GM18861 (cell line): ENCODE measurements around the gene VIPR2.
"Not testable (repeated sequence)": the region's sequence is repeated elsewhere in the genome, so short reads cannot be mapped to it uniquely, and the experiment has no call there.

ENCODE experiments used
- ATAC-seq: cut with Tn5 transposase; IDR thresholded peaks from one replicate; pipeline ENCODE4 v1.9.1; 2021; ENCODE audit not compliant: unreplicated experiment

Gene VIPR2

DNA sequence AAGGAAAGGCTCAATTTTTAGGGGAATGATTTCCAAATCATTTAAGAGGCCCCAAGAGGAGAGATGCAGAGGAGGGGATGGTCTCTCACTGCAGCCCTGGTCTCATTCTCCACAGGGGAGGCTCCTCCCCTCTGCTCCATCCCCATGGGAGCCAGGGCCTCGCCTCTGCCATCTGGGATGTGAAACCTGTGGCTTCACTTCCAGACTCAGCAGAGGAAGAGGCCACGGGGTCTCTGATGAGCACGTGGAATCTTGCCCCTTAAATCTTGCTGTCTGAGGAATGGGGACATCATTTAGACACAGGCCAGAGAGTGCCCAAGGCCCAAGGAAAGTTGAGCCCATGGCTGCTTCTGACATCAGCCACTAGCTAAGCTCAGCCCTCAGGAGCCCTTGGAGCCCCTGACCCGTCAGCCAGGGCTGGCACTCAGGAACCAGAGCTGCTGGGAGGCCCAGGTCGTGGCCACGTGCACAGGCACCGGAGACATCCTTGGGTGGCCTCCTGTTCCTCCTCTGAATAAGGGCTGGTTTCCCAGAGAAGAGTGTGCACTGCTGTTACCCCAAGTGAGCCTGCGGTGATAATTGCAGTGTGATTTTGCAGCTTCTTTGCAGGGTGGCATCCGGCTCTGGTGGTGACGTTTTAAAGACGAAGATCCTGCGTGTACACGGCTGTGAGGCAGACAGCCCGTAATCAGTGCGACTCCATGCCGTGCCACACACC lies 50.5 kb downstream of the VIPR2 start:
- ATAC-seq = no peak

DNA sequence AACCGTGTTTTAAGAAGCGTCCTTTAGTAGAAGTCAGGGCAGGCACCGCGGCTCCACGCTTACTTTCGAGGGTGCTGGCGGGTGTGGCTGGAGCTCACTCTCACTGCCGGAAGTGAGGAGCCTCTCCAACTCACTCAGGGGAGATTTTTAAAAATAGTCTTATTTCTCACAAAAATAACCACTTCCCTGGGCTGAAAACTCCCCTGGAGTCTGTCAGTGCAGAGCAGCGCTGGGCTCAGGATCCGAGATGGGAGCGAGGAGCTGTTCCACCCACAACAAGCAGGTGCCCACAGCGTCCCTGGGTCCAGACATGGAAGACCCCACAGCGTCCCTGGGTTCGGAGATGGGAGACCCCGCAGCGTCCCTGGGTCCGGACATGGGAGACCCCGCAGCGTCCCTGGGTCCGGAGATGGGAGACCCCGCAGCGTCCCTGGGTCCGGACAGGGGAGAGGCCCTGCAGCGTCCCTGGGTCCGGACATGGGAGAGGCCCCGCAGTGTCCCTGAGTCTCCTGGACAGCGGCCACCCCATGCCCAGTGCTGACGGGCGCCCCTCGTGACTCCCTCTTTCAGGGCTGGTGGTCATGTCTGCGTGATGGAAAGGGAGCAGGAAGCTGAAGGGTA lies 51.2 kb downstream of the VIPR2 start:
- ATAC-seq = no peak

GRCh38 chr7:159092701-159093121 lies 52.0 kb downstream of the VIPR2 start:
- ATAC-seq = no peak

DNA sequence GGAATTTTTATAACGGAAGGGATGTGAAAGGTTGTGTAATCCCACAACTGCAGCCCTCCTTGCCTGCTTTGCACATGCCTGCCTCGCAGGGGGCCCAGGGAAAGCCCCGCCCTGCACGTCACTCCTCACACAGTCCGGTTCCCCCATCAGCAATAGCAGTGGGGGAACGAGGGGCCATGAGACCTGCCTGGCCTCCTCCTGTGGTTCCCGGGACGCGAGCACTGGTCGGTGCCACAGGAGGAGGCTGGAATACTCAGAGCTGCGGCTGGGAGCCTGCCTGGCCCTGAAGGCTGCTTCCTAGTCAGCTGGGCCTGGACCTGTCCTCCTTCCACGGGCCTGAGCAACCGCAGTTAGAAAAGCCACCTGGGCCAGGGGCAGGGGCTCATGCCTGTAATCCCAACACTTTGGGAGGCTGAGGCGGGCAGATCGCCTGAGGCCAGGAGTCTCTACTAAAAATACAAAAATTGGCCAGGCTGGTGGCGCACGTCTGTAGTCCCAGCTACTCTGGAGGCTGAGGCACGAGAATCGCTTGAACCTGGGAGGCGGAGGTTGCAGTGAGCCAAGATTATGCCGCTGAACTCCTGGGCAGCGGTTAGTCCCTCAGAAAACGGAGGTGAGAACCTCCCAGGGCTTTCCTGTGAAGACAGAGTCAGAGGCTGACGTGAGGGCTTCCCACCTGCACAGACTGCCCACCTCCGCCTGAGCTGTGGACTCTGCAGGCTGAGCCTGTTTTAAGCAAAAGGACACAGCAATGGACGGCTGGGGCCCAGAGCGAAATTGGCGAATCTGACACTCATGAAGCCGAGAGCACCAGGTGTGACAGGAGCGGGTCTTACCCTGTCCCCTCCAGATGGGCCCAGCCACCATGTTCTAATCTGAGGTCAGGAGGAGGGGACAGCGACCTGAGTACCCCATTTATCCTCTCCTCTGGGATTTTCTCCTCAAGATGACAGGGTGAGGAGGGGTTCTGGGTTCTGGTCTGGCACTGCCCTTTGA lies 52.9 kb downstream of the VIPR2 start:
- ATAC-seq = no peak

DNA sequence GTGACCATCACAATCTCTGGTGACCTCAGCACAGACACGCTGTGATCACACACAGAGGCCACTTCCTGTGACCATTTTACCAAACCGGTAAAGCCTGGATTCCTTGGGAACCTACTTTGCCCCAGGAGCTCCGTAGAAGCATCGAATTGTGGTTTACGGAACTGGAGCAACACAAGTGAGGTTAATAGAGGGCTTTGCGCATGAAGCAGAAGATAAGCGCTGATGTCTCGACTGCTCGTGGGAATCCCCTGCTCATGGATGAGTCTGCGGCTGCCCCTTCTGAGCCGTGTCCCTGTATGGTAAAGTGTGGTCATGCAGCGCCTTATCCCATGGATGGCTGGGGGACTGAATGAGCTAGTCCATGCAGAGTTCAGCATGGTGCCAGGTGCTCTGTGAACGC lies 53.6 kb downstream of the VIPR2 start:
- no peak for ATAC-seq

- ATAC-seq = no peak
These were observed 56.4 kb downstream of the VIPR2 start for GRCh38 chr7:159088016-159088865.

GRCh38 chr7:159086301-159086925 lies 58.3 kb downstream of the VIPR2 start:
- ATAC-seq = no peak

DNA sequence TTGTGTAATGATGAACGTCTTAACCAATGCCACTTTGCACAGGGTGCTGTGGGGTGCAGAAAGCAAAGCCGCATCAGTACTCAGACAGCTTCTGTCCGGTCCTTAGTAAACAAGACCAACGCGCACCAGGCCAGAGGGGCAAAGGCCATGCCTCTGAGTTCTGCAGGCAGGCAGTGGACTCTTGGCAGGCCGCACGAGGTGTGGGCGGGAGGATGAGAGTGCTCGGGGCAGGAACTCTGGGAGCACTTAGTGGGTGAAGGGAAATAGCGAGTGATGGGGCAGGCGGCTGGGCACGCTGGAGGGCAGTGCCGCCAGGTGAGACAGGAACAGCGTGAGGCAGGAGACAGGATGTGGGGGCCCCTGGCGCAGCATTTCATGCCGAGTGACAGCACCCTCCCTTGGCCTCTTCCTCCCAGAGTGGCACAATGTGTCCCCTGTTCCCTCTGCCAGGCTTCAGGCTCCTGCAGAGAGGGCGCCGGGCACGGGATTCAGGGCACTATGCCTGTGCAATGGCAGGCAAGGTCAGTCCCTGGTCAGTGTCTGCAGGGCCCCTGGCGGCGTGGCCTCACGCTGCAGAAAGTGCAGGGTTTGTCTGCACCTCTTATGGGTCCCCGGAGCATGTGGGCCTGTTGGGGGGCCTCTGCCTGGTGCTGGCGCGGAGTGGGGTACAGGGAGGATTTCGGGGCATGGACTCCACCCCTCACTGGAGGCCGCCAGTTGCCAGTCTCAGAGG lies 60.4 kb downstream of the VIPR2 start:
- ATAC-seq = no peak

DNA sequence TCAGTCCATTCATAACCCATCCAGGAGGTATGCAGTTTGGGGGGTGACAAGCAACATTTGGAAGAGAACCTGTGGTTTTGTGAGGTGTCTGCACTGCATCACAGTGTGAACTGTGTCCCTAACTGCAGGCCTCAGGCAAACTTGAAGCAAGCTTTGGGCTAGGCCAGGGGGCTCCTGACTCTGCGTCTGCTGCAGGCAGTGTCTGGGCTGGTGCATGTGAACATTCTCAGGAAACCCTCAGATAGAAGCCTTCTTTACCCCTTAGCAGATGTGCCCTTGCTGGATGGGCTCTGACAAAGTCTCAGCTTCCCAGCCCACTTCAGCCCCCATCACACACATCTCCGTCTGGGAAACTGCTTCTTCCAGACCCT lies 61.0 kb downstream of the VIPR2 start:
- ATAC-seq = no peak

DNA sequence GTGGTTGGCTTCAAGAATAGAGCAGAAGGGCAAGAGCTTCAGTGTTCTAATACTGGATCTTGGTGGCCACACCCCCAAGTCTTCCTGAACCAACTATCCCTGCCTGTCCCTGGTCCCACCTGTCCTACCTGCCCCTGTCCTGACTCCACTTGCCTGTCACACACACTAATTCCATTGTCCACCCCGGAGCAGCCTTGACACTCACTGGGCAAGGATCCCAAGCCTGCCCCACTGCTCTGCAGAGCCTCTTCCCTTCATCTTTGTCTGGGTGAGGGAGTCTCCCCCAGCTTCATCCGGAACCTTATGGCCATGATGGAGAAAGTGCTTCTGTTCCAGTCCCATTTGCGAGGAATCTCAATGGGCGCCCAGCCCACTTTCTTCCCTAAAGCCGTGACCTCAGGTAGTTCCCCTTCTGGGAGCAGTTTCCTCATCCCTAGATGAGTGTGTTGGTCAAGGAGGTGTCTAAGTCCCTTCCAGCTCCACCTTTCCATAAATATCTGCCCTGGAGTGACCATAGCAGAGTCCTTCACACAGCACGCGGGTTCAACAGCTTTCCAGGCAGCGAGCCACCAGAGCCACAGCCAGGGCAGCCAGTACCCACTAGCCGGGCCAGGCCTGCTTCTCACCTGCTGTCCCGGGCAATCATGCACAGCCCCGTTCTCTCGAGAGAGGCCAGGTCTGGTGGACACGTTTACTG lies 61.5 kb downstream of the VIPR2 start:
- no peak for ATAC-seq

GRCh38 chr7:159082075-159082474 lies 62.6 kb downstream of the VIPR2 start:
- ATAC-seq = not testable (repeated sequence)

DNA sequence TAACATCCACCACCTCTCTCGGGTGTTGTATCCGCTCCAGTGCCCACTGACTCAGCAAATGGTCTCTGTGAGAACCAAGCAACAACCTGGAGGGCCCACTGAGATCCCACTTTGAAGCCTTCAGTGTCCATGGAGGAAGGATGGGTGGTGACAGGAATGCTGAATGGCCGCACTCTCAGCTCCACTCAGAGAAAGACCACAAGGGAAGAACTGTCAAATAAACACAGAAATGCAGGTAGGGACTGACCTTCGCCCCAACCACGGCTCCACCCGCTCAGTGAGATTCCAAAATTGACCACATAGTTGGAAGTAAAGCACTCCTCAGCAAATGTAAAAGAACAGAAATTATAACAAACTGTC lies 65.8 kb downstream of the VIPR2 start:
- no peak for ATAC-seq

GRCh38 chr7:159078193-159078910 lies 66.3 kb downstream of the VIPR2 start:
- no peak for ATAC-seq

GRCh38 chr7:159076333-159076732 lies 68.3 kb downstream of the VIPR2 start:
- no peak for ATAC-seq

GRCh38 chr7:159075563-159076238 lies 69.0 kb downstream of the VIPR2 start:
- no peak for ATAC-seq

- no peak for ATAC-seq
These were observed 73.4 kb downstream of the VIPR2 start for GRCh38 chr7:159071260-159071659.

DNA sequence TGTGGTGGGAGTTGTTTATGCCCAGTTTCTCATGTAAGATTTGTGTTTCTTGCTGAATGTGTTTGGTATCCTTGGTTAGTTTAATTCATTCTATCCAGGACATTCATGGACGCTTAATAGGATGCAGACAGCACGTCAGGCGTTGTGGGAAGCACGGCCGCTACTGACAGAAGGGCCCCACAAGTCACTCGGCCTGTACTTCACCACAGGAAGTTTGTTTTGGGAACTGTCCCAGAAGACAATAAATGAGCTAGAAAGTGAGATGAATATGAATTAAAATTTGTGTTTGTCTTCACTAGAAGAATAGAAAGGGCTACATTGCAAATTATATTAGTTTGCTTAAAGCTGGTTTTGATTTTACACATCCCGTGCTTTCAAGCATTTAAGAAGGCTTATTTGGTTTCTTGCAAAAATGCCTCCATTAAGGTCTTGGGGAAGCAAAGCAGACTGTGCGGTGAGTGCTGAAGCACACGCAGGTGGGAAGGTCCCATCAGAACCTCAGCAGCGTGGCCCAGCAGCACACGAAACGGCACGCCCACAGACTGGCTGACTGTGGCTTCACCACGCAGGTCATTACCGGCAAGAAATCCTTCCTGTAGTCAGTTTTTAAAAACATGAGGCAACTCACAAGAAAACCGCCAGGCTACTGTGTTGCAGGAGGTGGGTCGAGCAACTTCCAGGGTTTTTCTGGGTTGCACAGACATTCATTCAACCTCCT lies 74.1 kb downstream of the VIPR2 start:
- no peak for ATAC-seq
